Cardiac fibroblast (primary cell): Measurements from ENCODE around the gene SNAI3.

Source experiments
- DNase-seq, 2 donors: peaks; one replicate each; pipeline versions ENCODE4 v3.0.0 to v3.0.0-alpha.2; 2010; ENCODE audit warnings: low read depth in 2 of 2
- H3K4me3 ChIP-seq, 2 donors: replicated peaks in 1 of 2; 1 replicate in 1 of 2; 2 replicates in 1 of 2; pipeline ENCODE4 v1.5.1; 2011; ENCODE audit warnings: low read depth in 2 of 2, low read length in 2 of 2, mild to moderate bottlenecking in 2 of 2, moderate library complexity in 1 of 2
- CTCF ChIP-seq: IDR thresholded peaks from one replicate; pipeline ENCODE4 v1.5.1; 2011; ENCODE audit warnings: low read depth, mild to moderate bottlenecking, low read length, inconsistent platforms

The SNAI3 gene

GRCh38 chr16:88695218-88695617, 8.9 kb upstream of the SNAI3 start:
- no peak for DNase-seq
- TF ChIP-seq CTCF: no peak
- no peak overlapping the region for H3K4me3 ChIP-seq

GRCh38 chr16:88694221-88695087, 8.1 kb upstream of the SNAI3 start:
- no peak for DNase-seq
- no peak for TF ChIP-seq CTCF
- H3K4me3 ChIP-seq: no peak overlapping the region

GRCh38 chr16:88693420-88694177, 7.3 kb upstream of the SNAI3 start:
- no peak for TF ChIP-seq CTCF
- no peak overlapping the region for H3K4me3 ChIP-seq
- no peak for DNase-seq

GRCh38 chr16:88692861-88693260, 6.6 kb upstream of the SNAI3 start:
- TF ChIP-seq CTCF: no peak
- H3K4me3 ChIP-seq: no peak overlapping the region
- DNase-seq: no peak

- no peak for DNase-seq
- H3K4me3 ChIP-seq: no peak overlapping the region
- TF ChIP-seq CTCF: no peak
Observed at GRCh38 chr16:88691924-88692560, 5.7 kb upstream of the SNAI3 start.

- no peak for DNase-seq
- no peak for TF ChIP-seq CTCF
- H3K4me3 ChIP-seq: no peak overlapping the region
Observed at GRCh38 chr16:88691129-88691813, 5.0 kb upstream of the SNAI3 start.
